ENCODE measurements around the gene PTGS1.

DNA sequence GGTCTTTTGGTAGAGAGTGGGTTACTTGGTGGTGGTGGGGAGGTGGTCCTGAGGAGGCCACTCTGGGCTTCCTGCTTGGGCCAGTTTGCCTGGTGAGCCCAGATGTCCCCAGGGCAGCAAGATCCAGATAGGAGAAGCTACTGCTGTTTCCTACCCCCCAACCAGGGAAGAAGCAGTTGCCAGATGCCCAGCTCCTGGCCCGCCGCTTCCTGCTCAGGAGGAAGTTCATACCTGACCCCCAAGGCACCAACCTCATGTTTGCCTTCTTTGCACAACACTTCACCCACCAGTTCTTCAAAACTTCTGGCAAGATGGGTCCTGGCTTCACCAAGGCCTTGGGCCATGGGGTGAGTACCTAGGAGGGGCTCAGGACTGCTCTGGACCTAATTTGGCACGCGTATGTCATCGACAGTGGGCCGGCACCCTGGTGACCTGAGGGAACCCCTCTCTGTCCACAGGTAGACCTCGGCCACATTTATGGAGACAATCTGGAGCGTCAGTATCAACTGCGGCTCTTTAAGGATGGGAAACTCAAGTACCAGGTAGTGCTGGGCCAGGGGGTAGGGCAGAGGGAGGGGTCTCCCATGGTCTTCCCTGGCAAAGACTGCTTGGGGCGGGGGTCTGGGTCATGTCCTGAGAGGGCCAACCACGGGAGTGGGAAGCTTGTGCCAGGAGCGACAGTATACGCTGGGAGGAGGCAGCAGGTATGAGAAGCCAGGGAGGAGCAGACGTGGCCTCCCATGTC lies 10.6 kb downstream of the PTGS1 start:
- no peak for TF ChIP-seq POLR2AphosphoS5 (IDR thresholded peaks at IDR 0.05)
- TF ChIP-seq, protein P1, sequence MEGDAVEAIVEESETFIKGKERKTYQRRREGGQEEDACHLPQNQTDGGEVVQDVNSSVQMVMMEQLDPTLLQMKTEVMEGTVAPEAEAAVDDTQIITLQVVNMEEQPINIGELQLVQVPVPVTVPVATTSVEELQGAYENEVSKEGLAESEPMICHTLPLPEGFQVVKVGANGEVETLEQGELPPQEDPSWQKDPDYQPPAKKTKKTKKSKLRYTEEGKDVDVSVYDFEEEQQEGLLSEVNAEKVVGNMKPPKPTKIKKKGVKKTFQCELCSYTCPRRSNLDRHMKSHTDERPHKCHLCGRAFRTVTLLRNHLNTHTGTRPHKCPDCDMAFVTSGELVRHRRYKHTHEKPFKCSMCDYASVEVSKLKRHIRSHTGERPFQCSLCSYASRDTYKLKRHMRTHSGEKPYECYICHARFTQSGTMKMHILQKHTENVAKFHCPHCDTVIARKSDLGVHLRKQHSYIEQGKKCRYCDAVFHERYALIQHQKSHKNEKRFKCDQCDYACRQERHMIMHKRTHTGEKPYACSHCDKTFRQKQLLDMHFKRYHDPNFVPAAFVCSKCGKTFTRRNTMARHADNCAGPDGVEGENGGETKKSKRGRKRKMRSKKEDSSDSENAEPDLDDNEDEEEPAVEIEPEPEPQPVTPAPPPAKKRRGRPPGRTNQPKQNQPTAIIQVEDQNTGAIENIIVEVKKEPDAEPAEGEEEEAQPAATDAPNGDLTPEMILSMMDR (IDR thresholded peaks at IDR 0.05), result no peak

Data from prostate gland (tissue), 2 donors.